Suprapubic skin (tissue), 3 donors: ENCODE data around the gene STK17A.

ENCODE experiments used
- CTCF ChIP-seq, 2 donors: fragments of 200-600 bp in 1 of 2; fragments of 450-650 bp in 1 of 2; sonication (generic) in 1 of 2; IDR thresholded peaks; one replicate each; pipeline ENCODE4 v1.5.1; 2016 to 2019; ENCODE audit warnings: antibody characterized with exemption in 2 of 2, mild to moderate bottlenecking in 1 of 2, moderate library complexity in 1 of 2
- POLR2AphosphoS5 ChIP-seq, 3 donors: sonication (generic); formaldehyde crosslinking; IDR thresholded peaks; one replicate each; pipeline ENCODE4 v1.6.1; 2017; ENCODE audit warnings: antibody characterized with exemption in 3 of 3

GRCh38 chr7:43553999-43554398 is 28.9 kb upstream of the STK17A start:
- TF ChIP-seq CTCF (IDR thresholded peaks at IDR 0.05) (no peak), POLR2AphosphoS5 (IDR thresholded peaks at IDR 0.05) (no peak)
